Omental fat pad (tissue), 4 donors: ENCODE results near the gene NEK7. TPM values are rescaled to one million over a fixed set of nuclear protein-coding genes. Genes with fewer than 3 reads are reported as not detected.
A peak's percentile ranks its signal among the peaks of the same experiment; 100 is the strongest.

Experiments
- ATAC-seq: fragments of 150-250 bp; one replicate; pipeline ENCODE4 v1.9.1; 2016; ENCODE audit warnings: mild to moderate bottlenecking, moderate library complexity; ENCODE audit not compliant: low FRiP score
- DNase-seq: peaks from one replicate; pipeline ENCODE4 v3.0.0-alpha.2; 2019; ENCODE audit warnings: low spot score
- CTCF ChIP-seq, 3 donors: fragments of 450-650 bp; IDR thresholded peaks; one replicate each; pipeline ENCODE4 v1.5.1; 2016 to 2017; ENCODE audit warnings: antibody characterized with exemption in 3 of 3, mild to moderate bottlenecking in 3 of 3, moderate library complexity in 2 of 3
- total RNA-seq, 4 donors: library from RNA; depleted of rRNA; stranded (reverse); fragments of >200 nt; gene quantifications; one replicate each; pipeline ENCODE4 v1.1.0, GENCODE V29; 2016

NEK7 gene
- total RNA-seq, 4 donors from 2014 or later = 75.0 to 115 (median 89.9) TPM

DNA sequence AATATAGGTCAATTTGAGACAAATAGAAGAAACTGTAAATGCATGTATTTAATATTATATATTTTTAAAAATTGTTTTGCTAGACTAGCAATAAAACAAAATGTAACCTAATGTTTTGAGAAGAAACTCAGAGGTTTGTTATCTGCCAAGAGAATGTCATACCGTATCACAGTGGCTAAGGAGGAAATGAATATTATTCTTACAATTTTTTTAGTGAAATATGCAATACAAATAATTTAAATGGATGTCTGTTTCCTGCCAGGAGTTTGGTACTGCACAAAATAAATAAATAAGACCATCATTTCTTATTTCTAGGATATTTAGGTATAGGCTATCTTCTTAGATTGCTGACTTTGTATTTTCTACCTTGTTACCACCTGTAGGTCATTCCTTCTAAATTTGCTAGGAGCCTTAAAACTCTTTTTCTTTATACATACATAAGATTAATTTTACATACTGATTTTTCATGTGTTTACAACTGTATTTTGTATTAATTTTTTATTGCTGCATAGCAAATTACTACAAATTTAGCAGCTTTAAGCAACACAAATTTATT, 113.6 kb downstream of the NEK7 start:
- no peak for DNase-seq
- TF ChIP-seq CTCF (IDR thresholded peaks at IDR 0.05) = no peak
- ATAC-seq = no peak

- no peak for TF ChIP-seq CTCF (IDR thresholded peaks at IDR 0.05)
- no peak for DNase-seq
- ATAC-seq = no peak
Observed at GRCh38 chr1:198271467-198271866, 114.7 kb downstream of the NEK7 start.

GRCh38 chr1:198272492-198272891, 115.7 kb downstream of the NEK7 start:
- TF ChIP-seq CTCF (IDR thresholded peaks at IDR 0.05) = no peak
- peak; percentile 41 for ATAC-seq
- no peak for DNase-seq

DNA sequence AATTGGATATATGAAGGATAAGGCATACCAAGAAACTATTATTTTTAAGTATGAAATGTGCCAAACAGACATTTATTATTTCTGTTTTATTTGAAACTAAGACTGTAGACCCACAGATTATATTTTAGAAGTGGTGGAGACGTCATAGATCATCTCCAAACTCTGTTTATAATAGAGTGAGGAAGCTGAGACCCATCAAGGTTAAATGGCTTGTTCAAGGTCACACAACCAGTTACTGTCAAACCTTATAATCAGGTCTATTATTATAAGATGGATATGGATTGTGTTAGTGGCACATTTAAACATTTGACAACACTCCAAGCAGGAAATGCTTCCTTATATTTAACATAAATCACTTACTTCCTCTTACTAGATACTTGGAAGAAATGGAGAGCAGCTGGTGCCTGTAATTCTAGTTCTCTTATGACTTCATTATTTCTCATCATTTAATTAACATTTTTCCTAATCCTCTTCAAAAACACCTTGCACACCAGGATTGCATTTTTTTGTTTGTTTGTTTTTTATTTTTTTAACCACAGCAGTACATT, 117.0 kb downstream of the NEK7 start:
- no peak for DNase-seq
- no peak for ATAC-seq
- TF ChIP-seq CTCF (IDR thresholded peaks at IDR 0.05) = no peak

DNA sequence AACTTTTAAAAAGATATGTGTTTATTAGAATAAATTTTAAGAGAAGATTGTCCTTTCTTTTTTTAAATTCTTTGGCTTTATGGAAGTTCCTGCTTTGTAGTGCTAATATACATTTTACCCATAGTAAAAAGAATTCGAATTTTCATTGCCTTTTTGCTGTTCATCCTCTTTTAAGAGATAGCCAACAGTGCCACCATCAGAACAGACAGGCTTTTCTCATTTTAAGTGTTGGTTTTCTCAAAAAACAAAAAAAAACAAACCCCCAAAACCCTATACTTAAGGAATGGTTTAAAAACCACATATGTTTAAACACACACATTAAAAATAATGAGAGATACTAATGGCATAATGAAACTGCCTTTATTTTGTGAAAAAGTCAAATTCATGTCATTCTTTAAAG, 118.8 kb downstream of the NEK7 start:
- no peak for TF ChIP-seq CTCF (IDR thresholded peaks at IDR 0.05)
- DNase-seq = no peak

DNA sequence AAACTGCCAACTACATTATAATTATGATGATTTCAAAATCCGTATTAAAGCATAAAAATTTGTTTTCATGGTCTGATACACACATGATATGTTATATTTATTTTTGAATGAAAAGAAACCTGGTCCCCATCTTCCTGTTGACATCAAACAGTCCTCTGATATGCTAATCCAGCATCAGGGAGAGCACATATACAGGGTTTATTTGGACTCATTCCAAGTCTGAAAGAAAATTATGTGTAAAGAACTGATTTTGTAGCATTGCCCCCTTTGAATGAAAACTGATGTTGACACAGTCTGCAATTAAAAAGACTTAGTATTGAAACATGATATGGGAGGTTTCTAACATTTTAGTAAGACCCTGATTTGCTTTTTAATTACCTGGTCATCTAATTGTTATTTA, 119.4 kb downstream of the NEK7 start:
- no peak for TF ChIP-seq CTCF (IDR thresholded peaks at IDR 0.05)
- DNase-seq = no peak

More for the DNA sequence above, 118.8 kb downstream of the NEK7 start:
- ATAC-seq = no peak

DNA sequence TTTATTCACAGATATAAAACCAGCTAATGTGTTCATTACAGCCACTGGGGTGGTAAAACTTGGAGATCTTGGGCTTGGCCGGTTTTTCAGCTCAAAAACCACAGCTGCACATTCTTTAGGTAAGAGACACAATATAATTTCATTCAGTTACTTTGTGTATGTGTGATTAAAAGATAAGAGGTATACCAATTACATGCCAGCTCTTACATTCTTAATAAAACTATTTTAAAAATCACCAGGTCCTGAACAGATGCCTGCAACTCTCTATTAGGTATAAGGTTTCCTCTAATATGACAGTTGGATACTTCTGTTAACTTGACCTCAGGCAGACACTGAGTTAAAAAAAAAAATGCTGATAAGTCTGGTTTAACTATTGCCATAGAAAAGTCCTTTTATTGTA, 122.1 kb downstream of the NEK7 start:
- ATAC-seq = no peak

More for the DNA sequence above, 119.4 kb downstream of the NEK7 start:
- no peak for ATAC-seq

More for the DNA sequence above, 122.1 kb downstream of the NEK7 start:
- no peak for DNase-seq
- TF ChIP-seq CTCF (IDR thresholded peaks at IDR 0.05) = no peak
